Upper lobe of right lung (tissue), 1 donor: ENCODE results near the gene WDR1. TPM values are rescaled to one million over a fixed set of nuclear protein-coding genes. Genes with fewer than 3 reads are reported as not detected.

Source experiments
- ATAC-seq: fragments of 200-7000 bp; cut with Tn5 transposase; one replicate; pipeline ENCODE4 v1.9.1; 2020; ENCODE audit warnings: mild to moderate bottlenecking, moderate library complexity
- DNase-seq: peaks from one replicate; pipeline ENCODE4 v3.0.0-alpha.2; 2020
- H3K27ac ChIP-seq: fragments of 200-600 bp; one replicate; pipeline ENCODE4 v1.8.0; 2022
- H3K27me3 ChIP-seq: fragments of 200-600 bp; one replicate; pipeline ENCODE4 v1.8.0; 2022; ENCODE audit warnings: mild to moderate bottlenecking
- H3K36me3 ChIP-seq: fragments of 200-600 bp; one replicate; pipeline ENCODE4 v1.8.0; 2022
- H3K4me1 ChIP-seq: fragments of 200-600 bp; one replicate; pipeline ENCODE4 v1.8.0; 2022
- H3K4me3 ChIP-seq: fragments of 200-600 bp; one replicate; pipeline ENCODE4 v1.8.0; 2022; ENCODE audit warnings: mild to moderate bottlenecking
- H3K9me3 ChIP-seq: fragments of 200-600 bp; one replicate; pipeline ENCODE4 v1.8.0; 2022
- intact Hi-C: fragments of 100-400 bp; cut with DNase I; formaldehyde crosslinking; loops from one replicate; pipeline ENCODE4 v1.11.0; 2022
- total RNA-seq: library from RNA; stranded (reverse); fragmentation: NEBNext Ultra II Directional; extraction: Animal tissue kit (Norgen Biotek cat#: 25700); gene quantifications from one replicate; pipeline ENCODE4 v1.2.1, GENCODE V29; 2021
- TF ChIP-seq, protein P1 (sequence below): fragments of 200-600 bp; IDR thresholded peaks from one replicate; pipeline ENCODE4 v1.8.0; 2022; ENCODE audit warnings: antibody characterized with exemption
- donor health status: DM: no; HTN: yes; CAD: no; lungs with severe emphysema.

WDR1 gene
- total RNA-seq, 1 donor from 2014 or later: 234 TPM

DNA sequence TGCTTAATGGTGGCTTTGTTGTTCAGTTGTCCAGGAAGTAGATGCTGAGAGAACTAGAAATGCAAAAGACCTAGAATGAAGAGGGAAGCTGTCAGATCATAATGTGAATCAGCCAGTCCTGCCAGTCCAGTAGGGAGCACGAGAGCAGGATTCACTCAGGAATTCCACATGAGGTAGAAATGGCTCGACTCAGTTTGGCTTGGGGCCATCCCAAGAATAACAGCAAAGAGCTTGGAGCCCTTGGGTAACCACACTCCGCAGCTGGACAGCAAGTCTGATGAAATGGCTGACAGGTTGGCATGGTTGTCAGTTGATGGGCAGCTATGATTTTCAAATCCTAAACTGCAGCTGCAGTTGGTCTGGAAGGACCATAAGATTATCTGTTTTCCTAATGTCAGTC lies 44.5 kb upstream of the WDR1 start:
- TF ChIP-seq, protein P1, sequence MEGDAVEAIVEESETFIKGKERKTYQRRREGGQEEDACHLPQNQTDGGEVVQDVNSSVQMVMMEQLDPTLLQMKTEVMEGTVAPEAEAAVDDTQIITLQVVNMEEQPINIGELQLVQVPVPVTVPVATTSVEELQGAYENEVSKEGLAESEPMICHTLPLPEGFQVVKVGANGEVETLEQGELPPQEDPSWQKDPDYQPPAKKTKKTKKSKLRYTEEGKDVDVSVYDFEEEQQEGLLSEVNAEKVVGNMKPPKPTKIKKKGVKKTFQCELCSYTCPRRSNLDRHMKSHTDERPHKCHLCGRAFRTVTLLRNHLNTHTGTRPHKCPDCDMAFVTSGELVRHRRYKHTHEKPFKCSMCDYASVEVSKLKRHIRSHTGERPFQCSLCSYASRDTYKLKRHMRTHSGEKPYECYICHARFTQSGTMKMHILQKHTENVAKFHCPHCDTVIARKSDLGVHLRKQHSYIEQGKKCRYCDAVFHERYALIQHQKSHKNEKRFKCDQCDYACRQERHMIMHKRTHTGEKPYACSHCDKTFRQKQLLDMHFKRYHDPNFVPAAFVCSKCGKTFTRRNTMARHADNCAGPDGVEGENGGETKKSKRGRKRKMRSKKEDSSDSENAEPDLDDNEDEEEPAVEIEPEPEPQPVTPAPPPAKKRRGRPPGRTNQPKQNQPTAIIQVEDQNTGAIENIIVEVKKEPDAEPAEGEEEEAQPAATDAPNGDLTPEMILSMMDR: no peak
- Histone ChIP-seq H3K9me3 (no peaks in the 10 kb centered on the region), H3K36me3 (no peaks in the 10 kb centered on the region), H3K27me3 (no peaks in the 10 kb centered on the region), H3K27ac (no peak overlapping the region), H3K4me3 (no peak overlapping the region), H3K4me1 (no peaks in the 10 kb centered on the region)
- intact Hi-C loops: loop anchor here (10.0 kb wide), 1 partner anchor 244 kb away; no protein-coding TSS in a partner anchor
- no peak for ATAC-seq
- no peak for DNase-seq

DNA sequence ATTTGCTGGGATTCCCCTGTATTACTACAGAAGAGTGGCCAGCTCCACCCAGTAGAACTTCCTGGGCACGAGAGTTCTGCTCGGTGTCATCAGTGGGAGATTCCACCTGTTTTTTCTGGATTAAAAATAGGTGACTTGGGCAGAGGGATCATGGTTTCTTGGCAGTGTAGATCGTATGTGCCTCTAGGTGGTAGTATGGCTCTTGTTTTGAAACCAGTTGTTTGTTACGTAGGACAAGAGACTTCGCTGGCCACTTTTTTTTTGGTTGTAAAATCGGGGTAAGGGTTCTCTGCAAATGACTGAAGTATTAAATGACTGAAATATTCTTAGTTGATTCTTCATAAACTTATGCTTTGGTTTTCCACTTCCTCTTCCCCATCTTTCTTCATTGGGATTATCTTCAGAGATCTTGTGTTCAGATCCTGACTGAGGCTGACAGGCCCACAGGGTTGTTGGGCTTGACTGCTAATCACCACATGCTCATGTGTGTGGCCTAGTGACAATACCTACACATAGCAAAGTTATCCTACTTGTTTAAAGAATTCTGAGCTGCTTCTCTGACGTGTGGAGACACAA lies 43.8 kb upstream of the WDR1 start:
- H3K27me3 ChIP-seq: no peaks in the 10 kb centered on the region
- H3K9me3 ChIP-seq: no peaks in the 10 kb centered on the region
- H3K4me1 ChIP-seq: no peaks in the 10 kb centered on the region
- DNase-seq (no peak), ATAC-seq (no peak)
- no peak overlapping the region for H3K27ac ChIP-seq
- intact Hi-C loops: loop anchor here (10.0 kb wide), 1 partner anchor 244 kb away; no protein-coding TSS in a partner anchor
- TF ChIP-seq, protein P1: peak; percentile 16
- H3K36me3 ChIP-seq: no peaks in the 10 kb centered on the region
- no peak overlapping the region for H3K4me3 ChIP-seq

DNA sequence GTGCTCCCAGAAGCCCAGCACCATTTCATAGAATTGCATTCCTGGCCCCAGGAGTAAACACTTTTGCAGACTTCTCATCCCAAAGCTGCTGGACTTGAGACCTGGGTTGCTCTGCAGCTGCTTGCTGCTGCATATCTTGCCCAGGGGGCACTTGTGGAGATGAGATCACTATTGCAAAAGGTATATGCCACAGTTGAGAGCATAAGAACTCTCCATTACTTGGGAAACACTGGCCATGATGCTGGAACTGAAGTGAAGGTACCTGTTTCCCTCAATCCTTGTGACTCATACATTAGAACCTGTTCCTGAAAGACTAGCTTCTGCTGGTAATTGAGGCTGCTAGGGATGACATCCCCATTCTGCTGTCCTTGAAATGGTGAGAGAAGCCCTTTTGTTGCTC lies 43.1 kb upstream of the WDR1 start:
- Histone ChIP-seq H3K27me3 (no peaks in the 10 kb centered on the region), H3K36me3 (no peaks in the 10 kb centered on the region), H3K27ac (no peak overlapping the region), H3K4me1 (no peaks in the 10 kb centered on the region), H3K4me3 (no peak overlapping the region), H3K9me3 (no peaks in the 10 kb centered on the region)
- DNase-seq: no peak
- TF ChIP-seq, protein P1: no peak
- ATAC-seq: no peak
- intact Hi-C loops: loop anchor here (10.0 kb wide), 1 partner anchor 245 kb away; no protein-coding TSS in a partner anchor

DNA sequence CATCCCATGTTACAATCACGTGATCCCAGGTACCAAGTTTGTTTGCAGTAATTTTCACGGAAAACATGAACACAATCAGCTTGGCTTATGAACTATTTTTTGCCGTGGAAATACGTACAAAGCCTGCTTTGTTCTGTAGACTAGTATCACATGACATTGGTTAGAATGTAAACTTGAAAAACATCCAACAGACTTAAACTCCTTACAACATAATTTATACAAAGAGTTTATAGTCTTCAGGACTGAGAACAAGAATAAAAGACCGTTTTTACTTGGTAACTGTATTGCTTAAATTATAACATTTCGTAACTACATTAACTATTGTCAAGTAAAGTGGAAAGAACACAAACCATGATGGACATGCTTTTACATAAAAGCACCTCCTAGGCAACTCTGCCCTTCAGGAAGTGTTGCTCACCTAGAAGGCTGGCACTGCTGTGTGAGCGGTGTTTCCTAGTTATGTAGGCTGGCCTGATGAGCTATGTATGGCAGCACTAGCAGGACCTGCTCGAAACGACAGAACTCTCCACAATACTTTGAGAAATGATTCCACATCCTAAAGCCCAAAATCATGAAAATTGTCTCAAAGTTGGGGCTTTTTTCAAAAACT lies 41.8 kb upstream of the WDR1 start:
- DNase-seq (no peak), ATAC-seq (no peak)
- Histone ChIP-seq H3K4me1 (no peaks in the 10 kb centered on the region), H3K36me3 (no peaks in the 10 kb centered on the region), H3K27ac (no peak overlapping the region), H3K27me3 (no peaks in the 10 kb centered on the region), H3K9me3 (no peaks in the 10 kb centered on the region), H3K4me3 (no peak overlapping the region)
- TF ChIP-seq, protein P1: no peak
- intact Hi-C loops: no loop called here

DNA sequence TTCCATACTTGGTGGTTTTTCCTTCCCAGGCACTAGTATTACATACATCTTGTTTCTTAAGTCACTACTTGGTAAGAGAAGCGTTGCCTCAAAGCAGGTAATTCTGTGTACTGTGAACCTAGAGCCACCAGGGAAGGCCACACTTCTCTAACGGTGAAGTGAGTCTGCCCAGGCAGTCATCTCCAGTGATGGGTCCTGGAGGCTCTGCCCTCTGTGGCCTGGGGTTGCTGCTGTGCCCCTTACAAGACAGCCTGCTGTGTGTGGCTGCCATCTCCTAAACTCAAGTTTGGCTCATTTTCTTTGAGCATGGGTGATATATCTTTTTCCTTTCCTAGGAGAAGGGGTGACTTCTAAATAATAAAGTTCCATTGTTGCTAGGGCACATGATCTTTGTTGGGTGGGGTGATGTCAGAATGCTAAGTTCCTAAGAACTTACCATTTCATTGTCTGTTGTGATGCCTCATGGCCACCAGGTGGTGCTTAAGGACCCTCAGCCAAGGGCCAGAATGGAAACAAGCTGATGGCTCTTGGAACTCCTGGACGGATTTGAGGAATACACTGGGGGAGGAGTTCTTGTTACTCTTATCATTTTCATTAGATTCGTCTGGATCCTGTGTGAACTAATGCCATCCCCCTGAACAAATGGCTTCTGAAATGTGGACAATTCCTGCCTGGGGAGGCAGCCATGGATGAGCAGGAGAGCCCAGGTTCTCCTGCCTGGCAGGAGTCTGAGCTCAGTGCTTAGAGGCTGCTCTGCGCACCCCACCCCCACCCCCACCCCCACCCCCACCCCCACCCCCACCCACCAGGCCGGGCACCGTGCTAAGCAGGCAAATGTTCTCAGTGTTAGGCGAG lies 41.1 kb upstream of the WDR1 start:
- Histone ChIP-seq H3K4me1 (no peaks in the 10 kb centered on the region), H3K9me3 (no peaks in the 10 kb centered on the region), H3K27ac (no peak overlapping the region), H3K27me3 (no peaks in the 10 kb centered on the region), H3K4me3 (no peak overlapping the region), H3K36me3 (no peaks in the 10 kb centered on the region)
- ATAC-seq (peak; percentile 89), DNase-seq (no peak)
- TF ChIP-seq, protein P1: peak; percentile 83
- intact Hi-C loops: no loop called here
